GM23338 (cell line): ENCODE data around the gene DYNLRB1. TPM values are rescaled to one million over a fixed set of nuclear protein-coding genes. Genes with fewer than 3 reads are reported as not detected.

ENCODE experiments used
- ATAC-seq: fragments of 200-7000 bp; cut with Tn5 transposase; 3 replicates; pipeline ENCODE4 v1.9.1; 2020
- DNase-seq: peaks from one replicate; pipeline ENCODE4 v3.0.0-alpha.2; 2015; ENCODE audit warnings: low spot score
- H2AFZ ChIP-seq: fragments of 200-600 bp; sonication (generic); 2 replicates; pipeline ENCODE4 v1.8.0; 2016; ENCODE audit warnings: antibody characterized with exemption, mild to moderate bottlenecking, moderate library complexity
- H3F3A ChIP-seq: fragments of 200-600 bp; sonication (generic); replicated peaks from 2 replicates; pipeline ENCODE4 v1.8.0; 2017; ENCODE audit warnings: antibody characterized with exemption, mixed run types, low read depth
- H3K27ac ChIP-seq: fragments of 200-600 bp; sonication (generic); 2 replicates; pipeline ENCODE4 v1.6.1; 2016; ENCODE audit warnings: low read depth
- H3K27me3 ChIP-seq: fragments of 200-600 bp; sonication (generic); 2 replicates; pipeline ENCODE4 v1.8.0; 2016; ENCODE audit warnings: mild to moderate bottlenecking, mixed run types, moderate library complexity; ENCODE audit not compliant: insufficient read depth
- H3K36me3 ChIP-seq: fragments of 200-600 bp; sonication (generic); 2 replicates; pipeline ENCODE4 v1.8.0; 2016; ENCODE audit warnings: mild to moderate bottlenecking; ENCODE audit not compliant: insufficient read depth
- H3K4me1 ChIP-seq: fragments of 200-600 bp; sonication (generic); 2 replicates; pipeline ENCODE4 v1.8.0; 2016; ENCODE audit warnings: mild to moderate bottlenecking, moderate library complexity; ENCODE audit not compliant: insufficient read depth
- H3K4me2 ChIP-seq: fragments of 200-600 bp; sonication (generic); 2 replicates; pipeline ENCODE4 v1.7.1; 2017; ENCODE audit warnings: mixed run types
- H3K4me3 ChIP-seq: fragments of 200-600 bp; sonication (generic); 2 replicates; pipeline ENCODE4 v1.6.1; 2016; ENCODE audit warnings: mixed run types
- H3K79me2 ChIP-seq: fragments of 200-600 bp; sonication (generic); replicated peaks from 2 replicates; pipeline ENCODE4 v1.8.0; 2017; ENCODE audit warnings: mild to moderate bottlenecking; ENCODE audit not compliant: insufficient read depth
- H3K9me2 ChIP-seq: fragments of 200-600 bp; sonication (generic); 2 replicates; pipeline ENCODE4 v1.8.0; 2017; ENCODE audit not compliant: insufficient read depth
- H4K20me1 ChIP-seq: fragments of 200-600 bp; sonication (generic); replicated peaks from 2 replicates; pipeline ENCODE4 v1.8.0; 2017; ENCODE audit warnings: mild to moderate bottlenecking; ENCODE audit not compliant: insufficient read depth
- H3K27ac Mint-ChIP-seq: 2 replicates; pipeline ENCODE4 v1.8.0; 2020; ENCODE audit warnings: inconsistent platforms, mild to moderate bottlenecking, moderate library complexity, mixed read lengths
- H3K27me3 Mint-ChIP-seq: 3 replicates; pipeline ENCODE4 v1.8.0; 2022; ENCODE audit warnings: low read depth, mild to moderate bottlenecking, moderate library complexity, mixed read lengths, inconsistent platforms; ENCODE audit not compliant: insufficient read depth, poor library complexity
- H3K36me3 Mint-ChIP-seq: 3 replicates; pipeline ENCODE4 v1.8.0; 2021; ENCODE audit warnings: low read depth, mild to moderate bottlenecking, inconsistent platforms, moderate library complexity, mixed read lengths
- H3K4me1 Mint-ChIP-seq: 3 replicates; pipeline ENCODE4 v1.8.0; 2020; ENCODE audit warnings: mild to moderate bottlenecking, inconsistent platforms, mixed read lengths
- H3K4me3 Mint-ChIP-seq: 3 replicates; pipeline ENCODE4 v1.8.0; 2021; ENCODE audit warnings: moderate library complexity, mild to moderate bottlenecking, inconsistent platforms, mixed read lengths
- H3K9me3 Mint-ChIP-seq: 3 replicates; pipeline ENCODE4 v1.8.0; 2020; ENCODE audit warnings: moderate library complexity, mild to moderate bottlenecking, inconsistent platforms, mixed read lengths
- CREB1 ChIP-seq: fragments of 250-450 bp; sonication (Bioruptor Pico); IDR thresholded peaks from 2 replicates; pipeline ENCODE4 v1.5.0; 2020; ENCODE audit warnings: low read depth, mild to moderate bottlenecking, moderate library complexity
- ETS1 ChIP-seq: IDR thresholded peaks from 2 replicates; pipeline ENCODE4 v1.6.1; 2016; ENCODE audit warnings: antibody characterized with exemption
- EZH2 ChIP-seq: fragments of 200-600 bp; sonication (generic); IDR thresholded peaks from one replicate; pipeline ENCODE4 v1.8.0; 2017; ENCODE audit warnings: antibody characterized with exemption, mild to moderate bottlenecking, low read depth; ENCODE audit not compliant: unreplicated experiment
- NANOG ChIP-seq: IDR thresholded peaks from 2 replicates; pipeline ENCODE4 v1.6.1; 2016; ENCODE audit warnings: antibody characterized with exemption, borderline replicate concordance
- REST ChIP-seq: IDR thresholded peaks from one replicate; pipeline ENCODE4 v1.6.1; 2018; ENCODE audit warnings: antibody characterized with exemption; ENCODE audit not compliant: unreplicated experiment
- ZNF331 ChIP-seq: fragments of 250-450 bp; sonication (Bioruptor Pico); IDR thresholded peaks from 2 replicates; pipeline ENCODE4 v1.5.0; 2020; ENCODE audit warnings: low read depth, mild to moderate bottlenecking, moderate library complexity
- polyA plus RNA-seq: library from polyadenylated mRNA; unstranded; fragments of >200 nt; fragmentation: Nextera tagmentation; extraction: Ambion mirVana; gene quantifications from 2 replicates; pipeline ENCODE4 v1.2.1, GENCODE V29; 2016
- total RNA-seq: library from RNA; depleted of rRNA; stranded (reverse); fragments of >200 nt; shearing (Covaris generic); gene quantifications from 2 replicates; pipeline ENCODE4 v1.2.3, GENCODE V29; 2014

The DYNLRB1 gene
- total and polyA plus RNA-seq, 2 experiments from 2014 or later = 107 to 376 TPM

GRCh38 chr20:34535301-34535840 is 19.1 kb downstream of the DYNLRB1 start:
- Histone ChIP-seq H3K4me3 (no peak overlapping the region), H3K36me3 (no peaks in the 10 kb centered on the region), H3K9me2 (no peaks in the 10 kb centered on the region), H2AFZ (no peak overlapping the region), H3K27ac (no peak overlapping the region), H3K27me3 (no peaks in the 10 kb centered on the region), H3K4me1 (no peaks in the 10 kb centered on the region), H4K20me1 (no peaks in the 10 kb centered on the region; the same call in none of the 2 replicates), H3K4me2 (no peak overlapping the region), H3K79me2 (no peaks in the 10 kb centered on the region), H3F3A (0 out of 2 replicates have a peak, but pooled peaks cover 4% of the 10 kb centered on the region)
- peaks cover 42% of the 10 kb centered on the region for H3K36me3 Mint-ChIP-seq
- H3K9me3 Mint-ChIP-seq = no peaks in the 10 kb centered on the region
- DNase-seq = no peak
- H3K4me3 Mint-ChIP-seq = no peak overlapping the region
- peaks cover 3% of the 10 kb centered on the region for H3K27me3 Mint-ChIP-seq
- no peaks in the 10 kb centered on the region for H3K4me1 Mint-ChIP-seq
- H3K27ac Mint-ChIP-seq = no peak overlapping the region
- TF ChIP-seq NANOG = no peak
- no peak for ATAC-seq

- H3K27me3 ChIP-seq = no peaks in the 10 kb centered on the region
- no peak overlapping the region for H3K27ac ChIP-seq
- 0 out of 2 replicates have a peak, but pooled peaks cover 4% of the 10 kb centered on the region for H3F3A ChIP-seq
- no peaks in the 10 kb centered on the region; the same call in none of the 2 replicates for H4K20me1 ChIP-seq
- peaks cover 42% of the 10 kb centered on the region for H3K36me3 Mint-ChIP-seq
- DNase-seq = no peak
- no peaks in the 10 kb centered on the region for H3K9me2 ChIP-seq
- H3K4me3 Mint-ChIP-seq = no peak overlapping the region
- no peaks in the 10 kb centered on the region for H3K79me2 ChIP-seq
- TF ChIP-seq ZNF331 (no peak), REST (no peak), NANOG (no peak), EZH2 (no peak), ETS1 (no peak), CREB1 (no peak)
- no peaks in the 10 kb centered on the region for H3K4me1 ChIP-seq
- H3K27ac Mint-ChIP-seq = no peak overlapping the region
- no peaks in the 10 kb centered on the region for H3K9me3 Mint-ChIP-seq
- no peaks in the 10 kb centered on the region for H3K4me1 Mint-ChIP-seq
- H3K4me2 ChIP-seq = no peak overlapping the region
- H3K36me3 ChIP-seq = peaks cover 4% of the 10 kb centered on the region
- ATAC-seq = no peak
- H3K27me3 Mint-ChIP-seq = peaks cover 4% of the 10 kb centered on the region
- no peak overlapping the region for H3K4me3 ChIP-seq
- no peak overlapping the region for H2AFZ ChIP-seq
Observed at GRCh38 chr20:34535857-34536256, 19.6 kb downstream of the DYNLRB1 start.
